ENCODE results near the gene SYMPK.

GRCh38 chr19:45793876-45794275, 69.1 kb downstream of the SYMPK start:
- TF ChIP-seq CTCF (IDR thresholded peaks at IDR 0.05) (no peak), POLR2A (IDR thresholded peaks at IDR 0.05) (no peak)

Data from Peyer's patch (tissue), 4 donors.